GM21515 (cell line): ENCODE results near the gene NEMP1.
A peak's percentile ranks its signal among the peaks of the same experiment; 100 is the strongest.
"Not testable (repeated sequence)": the region's sequence is repeated elsewhere in the genome, so short reads cannot be mapped to it uniquely, and the experiment has no call there.

Experiments used
- ATAC-seq: cut with Tn5 transposase; IDR thresholded peaks from one replicate; pipeline ENCODE4 v1.9.1; 2021; ENCODE audit not compliant: unreplicated experiment

NEMP1 gene

GRCh38 chr12:57091638-57092528, 13.3 kb upstream of the NEMP1 start:
- no peak for ATAC-seq

- ATAC-seq = no peak
Measured at GRCh38 chr12:57090924-57091637, 12.5 kb upstream of the NEMP1 start.

GRCh38 chr12:57090490-57090889, 11.9 kb upstream of the NEMP1 start:
- no peak for ATAC-seq

GRCh38 chr12:57089271-57090245, 11.0 kb upstream of the NEMP1 start:
- ATAC-seq = no peak

- peak; percentile 57 for ATAC-seq
Measured at GRCh38 chr12:57088354-57089270, 10.0 kb upstream of the NEMP1 start, which contains the start of gene NAB2. NAB2 (plus strand) TSS chr12:57089114; CDS start chr12:57089272, 158 bp downstream.

- ATAC-seq = peak; percentile 29
Measured at GRCh38 chr12:57087691-57088353, 9.2 kb upstream of the NEMP1 start.

GRCh38 chr12:57087010-57087690, 8.6 kb upstream of the NEMP1 start:
- ATAC-seq = peak; percentile 26

GRCh38 chr12:57086493-57087009, 8.0 kb upstream of the NEMP1 start:
- no peak for ATAC-seq

- no peak for ATAC-seq
Measured at GRCh38 chr12:57085999-57086492, 7.5 kb upstream of the NEMP1 start.

GRCh38 chr12:57080855-57081254, 2.3 kb upstream of the NEMP1 start:
- ATAC-seq = no peak

GRCh38 chr12:57079821-57080220, 1.2 kb upstream of the NEMP1 start:
- no peak for ATAC-seq

GRCh38 chr12:57073566-57074450, 4.8 kb downstream of the NEMP1 start:
- ATAC-seq = not testable (repeated sequence)

GRCh38 chr12:57072661-57073060, 5.9 kb downstream of the NEMP1 start:
- no peak for ATAC-seq

- peak; percentile 68 for ATAC-seq
Measured at GRCh38 chr12:57069523-57069922, 9.1 kb downstream of the NEMP1 start.

- ATAC-seq = no peak
Measured at GRCh38 chr12:57066245-57066644, 12.3 kb downstream of the NEMP1 start.

GRCh38 chr12:57063991-57064685, 14.5 kb downstream of the NEMP1 start:
- ATAC-seq = peak; percentile 71

GRCh38 chr12:57058454-57058853, 20.1 kb downstream of the NEMP1 start:
- ATAC-seq = no peak
